CD14-positive monocyte (primary cell): Measurements from ENCODE around the gene NHS. TPM values are rescaled to one million over a fixed set of nuclear protein-coding genes. Genes with fewer than 3 reads are reported as not detected.

Source experiments
- DNase-seq, 3 donors: peaks; one replicate each; pipeline ENCODE4 v3.0.0-alpha.2; 2011 to 2022
- H2AFZ ChIP-seq: 2 replicates; pipeline ENCODE4 v1.6.0; 2012; ENCODE audit warnings: mild to moderate bottlenecking, low read depth, low read length, inconsistent platforms; ENCODE audit not compliant: insufficient read depth, poor library complexity, severe bottlenecking
- H3K27ac ChIP-seq, 2 donors: 1 replicate in 1 of 2; 2 replicates in 1 of 2; pipeline ENCODE4 v1.5.1; 2012 to 2013; ENCODE audit warnings: low read length in 2 of 2, control low read depth in 1 of 2, inconsistent platforms in 1 of 2, low read depth in 1 of 2, mild to moderate bottlenecking in 1 of 2
- H3K27me3 ChIP-seq, 2 donors: one replicate each; pipeline versions ENCODE4 v1.6.0 to v1.6.1; 2011 to 2013; ENCODE audit warnings: low read length in 2 of 2; ENCODE audit not compliant: control insufficient read depth in 2 of 2, insufficient read depth in 2 of 2
- H3K36me3 ChIP-seq, 2 donors: replicated peaks in 1 of 2; 1 replicate in 1 of 2; 2 replicates in 1 of 2; pipeline versions ENCODE4 v1.5.1 to v1.6.1; 2012 to 2013; ENCODE audit warnings: low read length in 2 of 2, control low read depth in 1 of 2, inconsistent platforms in 1 of 2, mild to moderate bottlenecking in 1 of 2; ENCODE audit not compliant: insufficient read depth in 2 of 2, control insufficient read depth in 1 of 2
- H3K4me1 ChIP-seq, 2 donors: 1 replicate in 1 of 2; 2 replicates in 1 of 2; pipeline versions ENCODE4 v1.5.1 to v1.6.1; 2012 to 2013; ENCODE audit warnings: low read length in 2 of 2, control low read depth in 1 of 2, inconsistent platforms in 1 of 2, mild to moderate bottlenecking in 1 of 2, moderate library complexity in 1 of 2; ENCODE audit not compliant: insufficient read depth in 2 of 2, control insufficient read depth in 1 of 2
- H3K4me2 ChIP-seq: replicated peaks from 2 replicates; pipeline ENCODE3; 2012; ENCODE audit warnings: low read length, moderate library complexity, mild to moderate bottlenecking; ENCODE audit not compliant: poor library complexity, severe bottlenecking; ENCODE audit errors: extremely low read depth
- H3K4me3 ChIP-seq, 3 experiments: fragments of 200-600 bp in 1 of 3; sonication (generic) in 1 of 3; replicated peaks in 1 of 3; 1 replicate in 2 of 3; 2 replicates in 1 of 3; pipeline ENCODE4 v1.5.1; 2011 to 2013; ENCODE audit warnings: low read length in 3 of 3, mild to moderate bottlenecking in 3 of 3, control low read depth in 2 of 3, low read depth in 2 of 3, inconsistent platforms in 1 of 3, moderate library complexity in 1 of 3
- H3K79me2 ChIP-seq: 2 replicates; pipeline ENCODE4 v1.6.0; 2012; ENCODE audit warnings: mild to moderate bottlenecking, control low read depth, inconsistent platforms, low read length, moderate library complexity; ENCODE audit not compliant: insufficient read depth
- H3K9ac ChIP-seq: 2 replicates; pipeline ENCODE4 v1.6.0; 2017; ENCODE audit warnings: low read length, mild to moderate bottlenecking; ENCODE audit not compliant: insufficient read depth, poor library complexity, severe bottlenecking
- H3K9me3 ChIP-seq, 2 donors: replicated peaks in 1 of 2; 1 replicate in 1 of 2; 2 replicates in 1 of 2; pipeline versions ENCODE4 v1.5.1 to v1.6.1; 2012 to 2013; ENCODE audit warnings: low read length in 2 of 2, control low read depth in 1 of 2; ENCODE audit not compliant: control insufficient read depth in 1 of 2, insufficient read depth in 1 of 2
- H4K20me1 ChIP-seq: 2 replicates; pipeline ENCODE4 v1.6.0; 2012; ENCODE audit warnings: mild to moderate bottlenecking, low read length, control low read depth, moderate library complexity; ENCODE audit not compliant: insufficient read depth
- H3K27ac Mint-ChIP-seq, 7 donors: one replicate each; pipeline ENCODE4 v1.8.0; 2020; ENCODE audit warnings: mild to moderate bottlenecking in 7 of 7, mixed read lengths in 7 of 7, moderate library complexity in 6 of 7, inconsistent platforms in 2 of 7
- H3K27me3 Mint-ChIP-seq, 3 donors: one replicate each; pipeline ENCODE4 v1.8.0; 2021 to 2022; ENCODE audit warnings: low read depth in 3 of 3, mild to moderate bottlenecking in 3 of 3, mixed read lengths in 3 of 3, moderate library complexity in 3 of 3, inconsistent platforms in 1 of 3
- H3K36me3 Mint-ChIP-seq, 2 donors: one replicate each; pipeline ENCODE4 v1.8.0; 2020; ENCODE audit warnings: mixed read lengths in 2 of 2, inconsistent platforms in 1 of 2, mild to moderate bottlenecking in 1 of 2
- H3K4me1 Mint-ChIP-seq: one replicate; pipeline ENCODE4 v1.8.0; 2020; ENCODE audit warnings: mild to moderate bottlenecking, mixed read lengths
- H3K4me3 Mint-ChIP-seq, 2 donors: one replicate each; pipeline ENCODE4 v1.8.0; 2020; ENCODE audit warnings: mild to moderate bottlenecking in 2 of 2, mixed read lengths in 2 of 2, moderate library complexity in 1 of 2
- H3K9me3 Mint-ChIP-seq, 7 donors: one replicate each; pipeline ENCODE4 v1.8.0; 2020 to 2022; ENCODE audit warnings: mixed read lengths in 7 of 7, mild to moderate bottlenecking in 6 of 7, moderate library complexity in 6 of 7, inconsistent platforms in 2 of 7
- WGBS: methylation state at CpG from one replicate; pipeline ENCODE4 v1.1.5; 2013; ENCODE audit warnings: missing lambda C conversion rate; ENCODE audit not compliant: insufficient coverage; 5-methylcytosine and 5-hydroxymethylcytosine counted together
- intact Hi-C, 2 donors: fragments of 100-400 bp; cut with micrococcal nuclease; formaldehyde crosslinking; loops; one replicate each; pipeline versions ENCODE4 v1.15.0 to v1.15.1; 2023
- polyA plus RNA-seq, 3 donors: library from polyadenylated mRNA; depleted of rRNA in 1 of 3; unstranded in 2 of 3; stranded (reverse) in 1 of 3; fragments of 300-500 nt in 2 of 3; fragments of >200 nt in 1 of 3; fragmentation: Illumina TruSeq in 2 of 3; gene quantifications; 1 replicate in 2 of 3; 2 replicates in 1 of 3; pipeline ENCODE4 v1.2.3, GENCODE V29; 2012 to 2021
- TF ChIP-seq, protein P1 (sequence below): fragments of 200-600 bp; IDR thresholded peaks from one replicate; pipeline ENCODE4 v1.8.0; 2022; ENCODE audit warnings: antibody characterized with exemption, mild to moderate bottlenecking

The NHS gene
- polyA plus RNA-seq, 3 donors = 0.86 to 1.8 (median 1.3) TPM

GRCh38 chrX:17542123-17542522, 167.1 kb downstream of the NHS start:
- no peaks in the 10 kb centered on the region for H4K20me1 ChIP-seq
- Mint-ChIP-seq H3K4me1 (peaks cover 6% of the 10 kb centered on the region), H3K36me3 (peaks cover 0 to 8% of the 10 kb centered on the region in 2 donors), H3K4me3 (no peak overlapping the region), H3K27ac (no peak overlapping the region), H3K9me3 (peaks cover 0 to 6% (median 0%) of the 10 kb centered on the region in 7 donors), H3K27me3 (peaks cover 0 to 8% (median 4%) of the 10 kb centered on the region in 3 donors)
- intact Hi-C loops = no loop called here
- H3K4me1 ChIP-seq = no peaks in the 10 kb centered on the region
- 89% methylated on average over 3 of the region's 3 CpGs for WGBS
- H3K27me3 ChIP-seq = peaks cover 0 to 2% of the 10 kb centered on the region in 2 donors
- H3K79me2 ChIP-seq = no peaks in the 10 kb centered on the region
- no peak overlapping the region for H3K27ac ChIP-seq
- H3K36me3 ChIP-seq = no peaks in the 10 kb centered on the region
- H3K9ac ChIP-seq = no peak overlapping the region
- no peaks in the 10 kb centered on the region for H3K9me3 ChIP-seq
- DNase-seq = no peak
- H3K4me2 ChIP-seq = no peak overlapping the region
- H3K4me3 ChIP-seq = no peak overlapping the region
- TF ChIP-seq, protein P1, sequence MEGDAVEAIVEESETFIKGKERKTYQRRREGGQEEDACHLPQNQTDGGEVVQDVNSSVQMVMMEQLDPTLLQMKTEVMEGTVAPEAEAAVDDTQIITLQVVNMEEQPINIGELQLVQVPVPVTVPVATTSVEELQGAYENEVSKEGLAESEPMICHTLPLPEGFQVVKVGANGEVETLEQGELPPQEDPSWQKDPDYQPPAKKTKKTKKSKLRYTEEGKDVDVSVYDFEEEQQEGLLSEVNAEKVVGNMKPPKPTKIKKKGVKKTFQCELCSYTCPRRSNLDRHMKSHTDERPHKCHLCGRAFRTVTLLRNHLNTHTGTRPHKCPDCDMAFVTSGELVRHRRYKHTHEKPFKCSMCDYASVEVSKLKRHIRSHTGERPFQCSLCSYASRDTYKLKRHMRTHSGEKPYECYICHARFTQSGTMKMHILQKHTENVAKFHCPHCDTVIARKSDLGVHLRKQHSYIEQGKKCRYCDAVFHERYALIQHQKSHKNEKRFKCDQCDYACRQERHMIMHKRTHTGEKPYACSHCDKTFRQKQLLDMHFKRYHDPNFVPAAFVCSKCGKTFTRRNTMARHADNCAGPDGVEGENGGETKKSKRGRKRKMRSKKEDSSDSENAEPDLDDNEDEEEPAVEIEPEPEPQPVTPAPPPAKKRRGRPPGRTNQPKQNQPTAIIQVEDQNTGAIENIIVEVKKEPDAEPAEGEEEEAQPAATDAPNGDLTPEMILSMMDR = no peak
- H2AFZ ChIP-seq = no peak overlapping the region

GRCh38 chrX:17544821-17545220, 169.8 kb downstream of the NHS start:
- peaks cover 6 to 7% of the 10 kb centered on the region in 2 donors for H3K4me1 ChIP-seq
- H3K9me3 ChIP-seq = no peaks in the 10 kb centered on the region
- H4K20me1 ChIP-seq = no peaks in the 10 kb centered on the region
- Mint-ChIP-seq H3K9me3 (peaks cover 0 to 2% (median 0%) of the 10 kb centered on the region in 7 donors), H3K27me3 (peaks cover 0 to 8% (median 4%) of the 10 kb centered on the region in 3 donors), H3K27ac (no peak overlapping the region), H3K36me3 (peaks cover 0 to 13% of the 10 kb centered on the region in 2 donors), H3K4me1 (peaks cover 12% of the 10 kb centered on the region), H3K4me3 (no peak overlapping the region)
- TF ChIP-seq, protein P1 = no peak
- H3K79me2 ChIP-seq = no peaks in the 10 kb centered on the region
- no peak overlapping the region for H2AFZ ChIP-seq
- no CpG with 5 or more reads among the region's 2 CpGs for WGBS
- no peak overlapping the region for H3K4me3 ChIP-seq
- no peaks in the 10 kb centered on the region for H3K36me3 ChIP-seq
- H3K4me2 ChIP-seq = no peak overlapping the region
- no peak overlapping the region for H3K9ac ChIP-seq
- no peak for DNase-seq
- no peak overlapping the region for H3K27ac ChIP-seq
- H3K27me3 ChIP-seq = peaks cover 0 to 2% of the 10 kb centered on the region in 2 donors
- intact Hi-C loops = no loop called here
